Cardiac ventricle fibroblast (primary cell): ENCODE measurements around the gene CHMP1A. TPM values are rescaled to one million over a fixed set of nuclear protein-coding genes. Genes with fewer than 3 reads are reported as not detected.

ENCODE experiments used
- total RNA-seq: library from RNA; depleted of rRNA; stranded (reverse); fragments of >200 nt; gene quantifications from 2 replicates; pipeline ENCODE4 v1.2.3, GENCODE V29; 2015

CHMP1A gene
- total RNA-seq = 56.5 and 64.0 TPM in 2 replicates

GRCh38 chr16:89657442-89658220, at the start of gene CHMP1A, which contains the start of gene SPATA33:
Gene CHMP1A, minus strand, starts transcription at chr16:89657708. Its CDS starts 120 bp downstream, at chr16:89657588.
Gene SPATA33, plus strand, starts transcription at chr16:89657836. Its CDS starts 76 bp downstream, at chr16:89657912.

GRCh38 chr16:89701425-89702406, 44.2 kb upstream of the CHMP1A start, which contains the start of gene SPATA2L:
Gene SPATA2L, minus strand, starts transcription at chr16:89701705. Its CDS starts 473 bp downstream, at chr16:89701232.

GRCh38 chr16:89686520-89687091, 29.1 kb upstream of the CHMP1A start, which contains the start of gene CDK10:
Gene CDK10, plus strand, starts transcription at chr16:89686689. Its CDS starts 22 bp downstream, at chr16:89686711.

GRCh38 chr16:89613231-89613953, 44.1 kb downstream of the CHMP1A start, which contains the start of gene DPEP1:
Gene DPEP1, plus strand, starts transcription at chr16:89613642. Its CDS starts 16,769 bp downstream, at chr16:89630411.

Other genes with a start within 250 kb of the CHMP1A start
- 66.6 and 70.2 TPM in 2 replicates for gene ANKRD11, start 167.1 kb downstream of the CHMP1A start, total RNA-seq
- gene SPG7, start 149.3 kb downstream of the CHMP1A start, total RNA-seq = 103 and 119 TPM in 2 replicates
- 9,810 and 13,759 TPM in 2 replicates for gene RPL13, start 97.0 kb downstream of the CHMP1A start, total RNA-seq
- gene CPNE7, start 82.0 kb downstream of the CHMP1A start, total RNA-seq = 1.8 and 3.2 TPM in 2 replicates
- 0.05 TPM in 1 of 2 replicates, not detected in the other for gene DPEP1, start 44.1 kb downstream of the CHMP1A start, total RNA-seq
- 2.0 and 3.6 TPM in 2 replicates for gene SPATA33, start 128 bp upstream of the CHMP1A start, total RNA-seq
- gene CDK10, start 29.0 kb upstream of the CHMP1A start, total RNA-seq = 18.8 and 19.5 TPM in 2 replicates
- 11.0 and 11.7 TPM in 2 replicates for gene SPATA2L, start 44.0 kb upstream of the CHMP1A start, total RNA-seq
- gene VPS9D1, start 63.2 kb upstream of the CHMP1A start, total RNA-seq = 7.3 and 10.5 TPM in 2 replicates
- gene ZNF276, start 63.8 kb upstream of the CHMP1A start, total RNA-seq = 14.7 and 19.5 TPM in 2 replicates
- gene FANCA, start 158.9 kb upstream of the CHMP1A start, total RNA-seq = 2.7 and 4.2 TPM in 2 replicates
- gene SPIRE2, start 170.8 kb upstream of the CHMP1A start, total RNA-seq = 2.3 and 4.4 TPM in 2 replicates
- gene TCF25, start 215.9 kb upstream of the CHMP1A start, total RNA-seq = 143 and 146 TPM in 2 replicates